ENCODE results near the gene CPLX4.
"Not testable (repeated sequence)": the region's sequence is repeated elsewhere in the genome, so short reads cannot be mapped to it uniquely, and the experiment has no call there.

CPLX4 gene

GRCh38 chr18:59268721-59269562 lies 49.5 kb downstream of the CPLX4 start:
- DNase-seq = peak; percentile 95

GRCh38 chr18:59268127-59268720 lies 50.2 kb downstream of the CPLX4 start:
- DNase-seq = peak; percentile 63

- DNase-seq = peak; percentile 65
Observed at GRCh38 chr18:59267503-59268126, 50.8 kb downstream of the CPLX4 start.

GRCh38 chr18:59266886-59267502 lies 51.5 kb downstream of the CPLX4 start:
- peak; percentile 51 for DNase-seq

- no peak for DNase-seq
Observed at GRCh38 chr18:59266459-59266858, 52.0 kb downstream of the CPLX4 start.

GRCh38 chr18:59265974-59266369 lies 52.5 kb downstream of the CPLX4 start:
- peak; percentile 55 for DNase-seq

- DNase-seq = peak; percentile 90
Observed at GRCh38 chr18:59265246-59265973, 53.0 kb downstream of the CPLX4 start.

- peak; percentile 71 for DNase-seq
Observed at GRCh38 chr18:59264651-59265245, 53.7 kb downstream of the CPLX4 start.

- DNase-seq = no peak
Observed at GRCh38 chr18:59264121-59264571, 54.3 kb downstream of the CPLX4 start.

- no peak for DNase-seq
Observed at GRCh38 chr18:59263661-59264060, 54.8 kb downstream of the CPLX4 start.

GRCh38 chr18:59262243-59262642 lies 56.2 kb downstream of the CPLX4 start:
- DNase-seq = not testable (repeated sequence)

GRCh38 chr18:59261842-59262241 lies 56.6 kb downstream of the CPLX4 start:
- not testable (repeated sequence) for DNase-seq

- not testable (repeated sequence) for DNase-seq
Observed at GRCh38 chr18:59255491-59255890, 63.0 kb downstream of the CPLX4 start.

- peak; percentile 96 for DNase-seq
Observed at GRCh38 chr18:59249199-59249774, 69.2 kb downstream of the CPLX4 start.

GRCh38 chr18:59246796-59247195 lies 71.7 kb downstream of the CPLX4 start:
- DNase-seq = no peak
